BJ (cell line): ENCODE data around the gene IPO8. TPM values are rescaled to one million over a fixed set of nuclear protein-coding genes. Genes with fewer than 3 reads are reported as not detected.
"Not testable (repeated sequence)": the region's sequence is repeated elsewhere in the genome, so short reads cannot be mapped to it uniquely, and the experiment has no call there.

ENCODE experiments used
- CTCF ChIA-PET: fragments of 350-600 bp; formaldehyde crosslinking; extraction: SDS; loops from one replicate; lab custom pipeline; 2021; ENCODE audit warnings: antibody characterized with exemption, inconsistent platforms; lab: Yijun Ruan, JAX
- POLR2A ChIA-PET: fragments of 300-600 bp; sonication (Branson Sonifier 250); formaldehyde crosslinking; extraction: SDS; loops from one replicate; lab custom pipeline; 2021; ENCODE audit warnings: antibody characterized with exemption; lab: Charles Lee
- DNase-seq: peaks from one replicate; pipeline ENCODE4 v3.0.0-alpha.2; 2011; ENCODE audit warnings: low read depth
- H3K27me3 ChIP-seq: 2 replicates; pipeline ENCODE4 v1.6.0; 2011; ENCODE audit warnings: low read length; ENCODE audit not compliant: control insufficient read depth, insufficient read depth
- H3K36me3 ChIP-seq: 2 replicates; pipeline ENCODE4 v1.5.1; 2011; ENCODE audit warnings: low read length; ENCODE audit not compliant: control insufficient read depth, insufficient read depth
- H3K4me3 ChIP-seq: 2 replicates; pipeline ENCODE4 v1.5.1; 2011; ENCODE audit warnings: low read depth, mild to moderate bottlenecking, control low read depth, low read length
- CTCF ChIP-seq: IDR thresholded peaks from 2 replicates; pipeline ENCODE4 v1.5.1; 2011; ENCODE audit warnings: low read depth, mild to moderate bottlenecking, control low read depth, inconsistent platforms, low read length, moderate library complexity; ENCODE audit not compliant: insufficient read depth
- polyA plus RNA-seq: library from polyadenylated mRNA; depleted of rRNA; stranded (reverse); fragments of >200 nt; gene quantifications from 2 replicates; pipeline ENCODE4 v1.2.3, GENCODE V29; 2011

Gene IPO8
- polyA plus RNA-seq, 1 experiment, result 6.8 TPM

GRCh38 chr12:30624009-30624408 is 71.7 kb downstream of the IPO8 start:
- POLR2A ChIA-PET, result no interaction called here
- DNase-seq, result no peak
- Histone ChIP-seq H3K4me3 (no peak overlapping the region), H3K36me3 (0 out of 2 replicates have a peak, but pooled peaks cover 2% of the 10 kb centered on the region), H3K27me3 (no peaks in the 10 kb centered on the region)
- no peak for TF ChIP-seq CTCF
- CTCF ChIA-PET, result no interaction called here

GRCh38 chr12:30622509-30622908 is 73.2 kb downstream of the IPO8 start:
- Histone ChIP-seq H3K27me3 (no peaks in the 10 kb centered on the region), H3K4me3 (no peak overlapping the region), H3K36me3 (no peaks in the 10 kb centered on the region)
- ChIA-PET CTCF (no interaction called here), POLR2A (no interaction called here)
- DNase-seq, result no peak
- TF ChIP-seq CTCF, result no peak

DNA sequence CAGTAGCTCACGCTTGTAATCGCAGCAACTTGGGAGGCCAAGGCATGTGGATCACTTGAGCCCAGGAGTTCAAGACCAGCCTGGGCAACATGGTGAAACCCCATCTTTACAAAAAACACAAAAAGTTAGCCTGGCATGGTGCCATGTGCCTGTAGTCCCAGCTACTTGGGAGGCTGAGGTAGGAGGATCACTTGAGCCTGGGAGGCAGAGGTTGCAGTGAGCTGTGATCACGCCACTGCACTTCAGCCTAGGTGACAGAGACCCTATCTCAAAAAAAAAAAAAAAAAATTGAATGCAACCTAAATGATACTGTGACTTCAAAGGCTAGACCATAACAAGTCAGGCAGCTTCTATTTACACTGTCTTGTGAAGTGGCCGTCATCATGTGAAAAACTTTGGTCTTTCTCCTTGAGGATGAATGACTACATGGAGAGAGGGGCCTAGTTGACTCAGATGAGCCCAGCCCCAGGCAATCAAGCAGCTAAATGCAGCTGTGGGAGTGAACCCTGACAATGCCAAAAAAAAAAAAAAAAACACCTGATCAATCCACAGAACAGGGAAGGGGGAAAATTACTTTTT is 73.9 kb downstream of the IPO8 start:
- H3K27me3 ChIP-seq, CTCF ChIA-PET, POLR2A ChIA-PET, H3K36me3 ChIP-seq, H3K4me3 ChIP-seq, DNase-seq: not testable (repeated sequence)

DNA sequence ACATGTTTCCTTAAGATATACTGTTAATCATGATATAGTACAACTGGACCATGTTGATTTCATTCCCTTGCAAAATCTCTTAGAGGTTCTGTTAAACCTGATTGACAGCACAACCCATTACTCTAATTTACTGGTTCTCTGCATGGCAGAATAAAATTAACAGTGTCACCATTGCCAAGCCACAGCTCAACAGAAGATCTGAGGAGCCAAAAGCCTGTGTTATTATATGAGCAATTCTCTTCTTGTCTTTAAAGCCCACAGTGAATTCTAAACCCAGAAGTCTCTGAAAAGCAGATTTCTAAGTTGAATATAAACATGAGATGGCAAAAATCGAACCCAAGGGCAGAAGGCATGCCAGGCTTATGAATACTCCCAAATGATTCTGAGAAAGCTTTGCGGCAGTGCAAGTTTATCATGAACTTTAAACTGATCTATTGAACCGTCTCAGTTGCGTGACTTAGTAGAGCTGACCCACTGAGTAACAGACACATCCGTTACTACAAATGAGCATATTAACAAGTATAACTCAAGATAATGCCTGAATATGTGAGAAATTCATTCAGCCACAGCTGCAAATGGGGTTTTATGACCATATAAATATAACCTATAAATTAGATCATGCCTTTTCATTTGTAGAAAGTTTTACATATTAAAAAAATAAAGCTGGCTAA is 78.2 kb downstream of the IPO8 start:
- Histone ChIP-seq H3K27me3 (no peaks in the 10 kb centered on the region), H3K36me3 (no peaks in the 10 kb centered on the region), H3K4me3 (no peak overlapping the region)
- TF ChIP-seq CTCF, result no peak
- CTCF ChIA-PET, result no interaction called here
- DNase-seq, result no peak
- POLR2A ChIA-PET, result interaction anchor here (0.7 kb wide), 1 partner anchor 33 kb away, joined by 3 read pairs; no protein-coding TSS in a partner anchor

DNA sequence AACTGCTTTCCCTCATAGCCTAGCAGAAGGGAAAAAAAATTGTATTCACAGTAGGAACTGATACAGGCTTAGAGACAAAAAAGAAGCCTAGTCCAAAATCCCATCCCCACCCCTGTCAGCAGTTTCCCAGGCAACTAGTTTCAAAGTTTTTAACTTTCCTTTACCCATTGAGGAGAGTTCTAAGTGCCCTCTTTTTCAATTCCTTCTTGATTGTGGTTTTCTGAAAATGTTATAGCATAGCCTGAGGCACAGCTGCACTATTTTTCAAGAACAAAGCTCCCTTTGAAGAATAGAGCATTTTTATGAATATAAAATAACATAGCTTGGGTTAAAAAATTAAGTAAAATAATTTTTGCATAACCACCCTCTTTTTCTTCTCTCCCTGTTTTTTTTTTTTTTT is 81.6 kb downstream of the IPO8 start:
- Histone ChIP-seq H3K4me3 (no peak overlapping the region), H3K36me3 (no peaks in the 10 kb centered on the region), H3K27me3 (no peaks in the 10 kb centered on the region)
- ChIA-PET CTCF (no interaction called here), POLR2A (no interaction called here)
- no peak for DNase-seq
- TF ChIP-seq CTCF, result no peak
